COLO668 (cell line): ENCODE data around the gene SIGLEC7.

Experiments
- DNase-seq: peaks from one replicate; lab custom pipeline; 2025; ENCODE audit not compliant: unreplicated experiment; lab: John Stamatoyannopoulos, UW

SIGLEC7 gene

DNA sequence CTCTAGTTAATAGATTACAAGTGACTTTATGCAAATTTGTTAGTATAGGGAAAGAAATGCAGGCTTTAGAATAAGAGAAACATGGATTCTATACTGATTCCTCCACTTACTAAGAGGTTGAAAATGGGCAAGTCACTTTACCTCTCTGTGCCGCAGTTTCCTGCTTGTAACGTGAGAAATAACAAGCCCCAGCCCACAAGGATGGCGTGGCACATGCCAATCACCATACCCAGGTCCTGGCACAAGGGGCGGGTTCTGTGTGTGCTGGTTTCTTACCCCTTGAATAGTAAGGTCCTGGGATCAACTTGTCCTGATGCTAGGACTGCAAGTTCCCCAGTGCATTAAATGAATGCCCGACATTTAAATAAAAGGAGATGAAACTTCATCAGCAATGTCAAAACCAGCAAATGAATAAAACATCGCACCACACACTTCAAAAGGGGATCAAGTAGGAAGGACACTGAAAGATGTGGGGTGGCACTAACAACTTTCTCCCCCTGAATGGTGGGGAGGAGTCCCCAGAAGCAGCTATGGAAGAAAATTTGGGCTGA, 25.3 kb upstream of the SIGLEC7 start:
- no peak for DNase-seq

DNA sequence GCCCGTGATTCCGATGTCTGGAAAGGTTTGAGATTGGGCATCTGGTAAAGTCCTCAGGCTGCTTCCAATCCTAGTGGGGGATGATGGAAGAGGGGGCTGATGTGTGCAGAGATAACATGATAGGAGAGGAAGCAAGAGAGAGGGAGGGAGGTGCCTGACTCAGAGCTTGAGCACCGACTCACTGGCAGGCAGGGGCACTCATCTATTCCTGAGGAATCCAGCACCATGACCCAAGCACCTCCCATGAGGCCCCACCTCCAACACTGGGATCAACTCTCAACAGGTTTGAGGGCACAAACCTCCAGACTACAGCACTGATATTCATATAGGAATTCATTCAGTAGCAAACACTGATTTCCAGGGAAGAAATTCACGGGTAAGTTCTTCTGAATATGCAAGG, 23.0 kb upstream of the SIGLEC7 start:
- no peak for DNase-seq

DNA sequence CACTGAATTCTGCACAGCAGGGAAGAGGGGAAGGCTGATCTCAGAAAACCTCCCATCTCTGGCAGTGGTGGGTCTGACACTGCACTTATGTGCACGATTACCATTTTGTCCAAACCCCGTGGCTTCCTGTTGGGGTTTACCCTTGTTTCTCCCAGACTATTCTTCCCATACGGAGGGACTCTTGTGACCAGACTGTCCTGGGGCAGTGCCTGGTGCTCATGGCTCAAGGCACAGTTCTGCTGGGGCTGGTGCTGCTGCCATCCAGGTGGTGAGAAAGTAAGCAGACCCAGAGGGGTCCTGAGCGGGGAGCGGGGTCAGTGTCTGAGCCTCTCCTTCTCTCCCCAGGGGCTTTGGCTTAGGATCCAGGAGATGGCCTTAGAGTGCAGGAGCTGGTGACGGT, 22.5 kb upstream of the SIGLEC7 start:
- no peak for DNase-seq

DNA sequence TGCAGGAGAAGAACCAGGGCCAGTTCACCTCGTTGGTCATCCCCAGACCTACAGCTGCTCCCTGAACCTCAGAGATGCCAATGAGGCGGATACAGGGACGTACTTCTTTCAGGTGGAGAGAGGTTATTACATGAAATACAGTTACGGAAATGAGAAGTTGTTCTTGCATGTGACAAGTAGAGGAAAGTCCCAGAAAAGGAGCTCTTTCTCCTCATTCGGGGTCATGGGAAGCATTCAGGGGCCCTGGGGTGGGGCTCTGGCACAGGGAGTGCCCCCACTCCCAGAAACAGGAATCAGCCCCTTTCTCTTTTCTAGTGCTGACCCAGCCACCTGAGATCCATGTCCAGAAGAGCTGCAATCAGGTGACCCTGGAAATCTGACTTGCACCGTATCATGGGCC, 21.9 kb upstream of the SIGLEC7 start:
- no peak for DNase-seq

DNA sequence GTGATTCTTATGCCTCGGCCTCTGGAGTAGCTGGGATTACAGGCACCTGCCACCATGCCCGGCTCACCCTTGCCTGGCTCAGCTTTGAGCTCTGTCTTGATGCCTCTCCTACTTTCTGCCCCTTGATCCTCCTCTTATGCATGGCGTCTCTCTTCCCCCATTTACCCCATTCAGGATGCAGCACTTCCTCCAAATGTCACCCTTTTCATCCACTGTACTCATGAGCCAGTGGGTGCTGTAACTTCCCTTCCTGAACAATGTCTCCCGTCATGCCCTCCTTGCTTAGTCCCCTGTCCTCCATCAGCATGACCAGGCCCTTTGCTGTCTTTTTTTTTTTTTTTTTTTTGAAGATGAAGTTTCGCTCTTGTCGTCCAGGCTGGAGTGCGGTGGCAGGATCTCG, 20.8 kb upstream of the SIGLEC7 start:
- no peak for DNase-seq

DNA sequence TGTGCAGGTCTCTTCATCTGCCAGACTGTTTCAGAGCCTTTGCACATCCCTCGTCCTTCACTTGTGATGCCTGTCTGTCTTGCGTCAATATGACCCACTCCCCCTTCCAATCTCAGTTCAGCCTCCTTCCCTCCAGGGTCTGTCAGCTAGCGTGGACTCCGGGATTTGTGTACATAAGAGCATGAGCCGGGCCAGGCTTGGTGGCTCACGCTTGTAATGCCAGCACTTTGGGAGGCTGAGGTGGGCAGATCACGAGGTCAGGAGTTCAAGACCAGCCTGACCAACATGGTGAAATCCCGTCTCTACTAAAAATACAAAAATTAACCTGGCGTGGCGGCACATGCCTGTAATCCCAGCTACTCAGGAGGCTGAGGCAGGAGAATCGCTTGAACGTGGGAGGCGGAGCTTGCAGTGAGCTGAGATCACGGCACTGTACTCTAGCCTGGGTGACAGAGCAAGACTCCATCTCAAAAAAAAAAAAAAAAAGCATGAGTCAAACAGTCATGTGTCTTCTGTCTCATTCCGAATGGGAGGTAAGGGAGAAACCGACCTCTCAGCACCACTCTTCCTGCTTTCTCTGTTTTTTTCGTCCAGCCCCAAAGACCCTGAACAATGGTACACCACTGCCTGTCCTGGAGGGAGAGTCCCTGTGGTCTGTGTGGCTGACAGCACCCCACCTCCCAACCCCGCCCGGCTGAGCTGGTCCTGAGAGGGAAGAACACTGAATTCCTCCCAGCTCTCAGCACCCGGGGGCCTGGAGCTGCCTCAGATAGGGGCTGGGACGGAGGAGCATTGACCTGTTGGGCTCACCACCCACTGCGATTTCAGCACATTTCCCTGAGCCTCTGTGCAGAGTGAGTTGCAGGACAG, 19.8 kb upstream of the SIGLEC7 start:
- DNase-seq = no peak

DNA sequence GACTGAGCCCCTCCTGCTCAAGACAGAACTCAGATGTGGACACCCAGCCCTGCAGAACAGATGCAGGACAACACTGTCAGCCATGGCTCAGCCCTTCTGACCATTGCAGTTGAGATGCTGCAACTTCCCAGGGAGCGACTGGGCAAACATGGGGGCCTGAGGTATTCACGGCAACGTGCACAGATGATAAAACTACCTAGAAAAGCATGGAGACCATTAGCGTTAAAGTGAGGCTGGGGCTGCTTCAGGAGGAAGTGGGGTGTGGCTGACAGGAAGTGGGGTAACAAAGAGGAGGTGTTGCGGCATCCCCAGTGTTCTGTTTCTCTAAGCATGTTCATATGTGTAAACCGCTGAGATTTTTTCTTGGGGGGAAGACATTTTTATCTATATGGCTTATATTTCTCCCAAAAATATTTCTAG, 18.7 kb upstream of the SIGLEC7 start:
- no peak for DNase-seq

DNA sequence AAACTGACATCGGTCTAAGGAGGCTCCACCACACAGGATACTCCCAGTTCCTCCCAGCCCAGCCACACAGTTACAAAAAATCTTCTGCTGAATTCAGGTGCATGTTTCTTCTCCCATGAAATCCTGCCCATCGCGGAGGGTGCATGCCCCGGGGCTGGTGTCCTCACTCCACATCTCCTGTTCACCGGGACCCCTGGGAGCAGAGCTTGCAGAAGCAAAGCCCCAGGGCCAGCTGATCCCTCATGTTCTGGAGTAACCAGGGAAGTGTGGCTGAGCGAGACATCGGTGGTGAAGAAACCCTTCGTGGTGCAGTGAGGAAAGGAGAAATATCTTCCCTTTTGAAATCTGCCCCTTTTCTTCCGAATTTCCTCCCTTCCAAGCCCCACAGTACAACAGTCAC, 18.3 kb upstream of the SIGLEC7 start:
- no peak for DNase-seq

DNA sequence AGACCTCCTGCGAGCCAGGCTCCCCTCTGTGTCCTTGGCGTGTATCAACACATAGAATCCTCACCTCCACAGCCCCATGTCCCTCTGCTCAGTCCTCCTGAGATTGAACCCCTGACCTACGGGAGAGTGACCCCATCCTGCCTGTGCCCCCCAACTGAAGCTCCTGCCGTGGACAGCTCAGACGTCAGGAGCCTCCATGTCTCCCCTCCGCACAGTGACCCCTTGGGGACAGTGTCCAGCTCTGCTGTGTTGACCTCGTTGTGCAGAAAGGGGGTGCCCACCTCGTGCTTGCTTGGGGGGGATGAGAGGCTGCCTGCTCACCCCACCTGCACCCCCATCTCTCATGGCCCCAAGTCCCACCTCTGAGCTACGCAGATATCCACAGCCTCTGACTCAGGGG, 17.9 kb upstream of the SIGLEC7 start:
- DNase-seq = no peak

DNA sequence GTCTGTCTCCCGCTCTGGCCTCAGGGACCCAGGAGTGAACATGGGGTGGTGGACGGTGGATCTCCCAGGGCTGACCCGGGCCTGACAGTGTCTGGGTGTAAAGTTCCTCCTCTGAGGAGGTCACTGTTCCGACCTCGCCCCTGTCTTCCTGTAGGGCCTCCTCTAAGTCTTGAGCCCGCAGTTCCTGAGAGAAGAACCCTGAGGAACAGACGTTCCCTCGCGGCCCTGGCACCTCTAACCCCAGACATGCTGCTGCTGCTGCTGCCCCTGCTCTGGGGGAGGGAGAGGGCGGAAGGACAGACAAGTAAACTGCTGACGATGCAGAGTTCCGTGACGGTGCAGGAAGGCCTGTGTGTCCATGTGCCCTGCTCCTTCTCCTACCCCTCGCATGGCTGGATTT, 17.4 kb upstream of the SIGLEC7 start, which contains the start of gene SIGLEC9:
Gene SIGLEC9, plus strand, starts transcription at position 178 of the 400 bp plus-strand sequence. Its CDS starts 69 bp downstream, at position 247.
- DNase-seq = no peak

DNA sequence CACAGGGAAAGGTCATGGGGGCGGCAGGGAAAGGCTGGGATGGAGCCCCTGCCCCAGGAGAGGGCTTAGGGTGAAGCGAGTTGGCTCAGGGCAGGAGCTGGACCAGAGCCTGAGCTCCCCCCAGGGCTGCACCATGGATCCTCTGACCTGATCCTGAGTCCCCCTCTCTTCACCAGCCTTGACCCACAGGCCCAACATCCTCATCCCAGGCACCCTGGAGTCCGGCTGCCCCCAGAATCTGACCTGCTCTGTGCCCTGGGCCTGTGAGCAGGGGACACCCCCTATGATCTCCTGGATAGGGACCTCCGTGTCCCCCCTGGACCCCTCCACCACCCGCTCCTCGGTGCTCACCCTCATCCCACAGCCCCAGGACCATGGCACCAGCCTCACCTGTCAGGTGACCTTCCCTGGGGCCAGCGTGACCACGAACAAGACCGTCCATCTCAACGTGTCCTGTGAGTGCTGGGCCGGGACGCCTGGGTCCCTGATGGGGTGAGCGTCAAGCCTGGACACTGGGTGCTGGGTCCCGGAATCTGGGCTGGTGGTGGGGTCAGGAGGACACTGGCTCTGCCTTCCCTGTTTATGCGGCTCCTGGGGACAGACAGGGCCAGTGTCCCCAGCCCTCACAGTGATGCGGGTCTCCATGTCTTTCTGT, 16.6 kb upstream of the SIGLEC7 start:
- no peak for DNase-seq

DNA sequence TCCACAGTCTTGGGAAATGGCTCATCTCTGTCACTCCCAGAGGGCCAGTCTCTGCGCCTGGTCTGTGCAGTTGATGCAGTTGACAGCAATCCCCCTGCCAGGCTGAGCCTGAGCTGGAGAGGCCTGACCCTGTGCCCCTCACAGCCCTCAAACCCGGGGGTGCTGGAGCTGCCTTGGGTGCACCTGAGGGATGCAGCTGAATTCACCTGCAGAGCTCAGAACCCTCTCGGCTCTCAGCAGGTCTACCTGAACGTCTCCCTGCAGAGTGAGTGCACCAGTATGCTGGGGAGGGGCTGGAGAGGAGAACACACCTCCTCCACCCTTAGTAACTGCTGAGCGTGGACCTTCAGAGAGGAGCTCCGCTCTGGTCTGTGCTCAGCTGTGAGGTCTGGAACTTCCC, 15.1 kb upstream of the SIGLEC7 start:
- DNase-seq = no peak

DNA sequence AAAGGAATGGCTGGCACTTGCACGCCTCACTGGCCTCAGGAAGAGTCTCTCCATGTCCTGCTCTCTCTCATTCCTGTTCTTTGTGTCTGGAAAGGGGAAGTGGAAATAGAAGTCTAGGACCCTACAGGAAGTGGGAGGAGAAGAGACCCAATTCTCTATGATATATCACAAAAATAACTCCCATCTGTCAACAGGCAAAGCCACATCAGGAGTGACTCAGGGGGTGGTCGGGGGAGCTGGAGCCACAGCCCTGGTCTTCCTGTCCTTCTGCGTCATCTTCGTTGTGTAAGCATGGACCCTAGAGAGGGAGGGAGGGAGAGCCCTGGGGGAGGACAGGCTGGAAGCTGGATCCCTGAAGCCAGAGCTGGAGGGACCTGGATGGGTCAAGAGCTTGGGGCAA, 14.3 kb upstream of the SIGLEC7 start:
- DNase-seq = no peak

DNA sequence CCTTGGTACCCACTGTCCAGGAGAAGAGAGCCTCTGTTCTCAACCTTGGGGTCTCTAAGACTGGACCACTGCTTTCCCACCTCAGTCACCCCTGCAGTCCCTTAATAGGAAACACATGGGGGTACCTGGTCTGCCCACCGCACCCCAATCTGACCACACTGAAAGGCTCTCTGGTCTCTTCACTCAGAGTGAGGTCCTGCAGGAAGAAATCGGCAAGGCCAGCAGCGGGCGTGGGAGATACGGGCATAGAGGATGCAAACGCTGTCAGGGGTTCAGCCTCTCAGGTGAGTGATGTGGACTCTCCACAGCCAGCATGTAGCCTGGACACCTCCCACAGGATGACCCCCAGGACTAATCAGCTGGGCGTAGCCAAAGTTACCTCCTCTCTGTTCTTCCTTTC, 13.9 kb upstream of the SIGLEC7 start:
- peak; percentile 14 for DNase-seq

DNA sequence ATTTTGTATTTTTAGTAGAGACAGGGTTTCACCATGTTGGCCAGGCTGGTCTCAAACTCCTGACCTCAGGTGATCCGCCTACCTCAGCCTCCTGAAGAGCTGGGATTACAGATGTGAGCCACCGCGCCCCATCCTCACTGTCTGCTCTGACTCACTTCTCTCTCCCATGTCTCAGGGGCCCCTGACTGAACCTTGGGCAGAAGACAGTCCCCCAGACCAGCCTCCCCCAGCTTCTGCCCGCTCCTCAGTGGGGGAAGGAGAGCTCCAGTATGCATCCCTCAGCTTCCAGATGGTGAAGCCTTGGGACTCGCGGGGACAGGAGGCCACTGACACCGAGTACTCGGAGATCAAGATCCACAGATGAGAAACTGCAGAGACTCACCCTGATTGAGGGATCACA, 12.4 kb upstream of the SIGLEC7 start:
- DNase-seq = no peak

DNA sequence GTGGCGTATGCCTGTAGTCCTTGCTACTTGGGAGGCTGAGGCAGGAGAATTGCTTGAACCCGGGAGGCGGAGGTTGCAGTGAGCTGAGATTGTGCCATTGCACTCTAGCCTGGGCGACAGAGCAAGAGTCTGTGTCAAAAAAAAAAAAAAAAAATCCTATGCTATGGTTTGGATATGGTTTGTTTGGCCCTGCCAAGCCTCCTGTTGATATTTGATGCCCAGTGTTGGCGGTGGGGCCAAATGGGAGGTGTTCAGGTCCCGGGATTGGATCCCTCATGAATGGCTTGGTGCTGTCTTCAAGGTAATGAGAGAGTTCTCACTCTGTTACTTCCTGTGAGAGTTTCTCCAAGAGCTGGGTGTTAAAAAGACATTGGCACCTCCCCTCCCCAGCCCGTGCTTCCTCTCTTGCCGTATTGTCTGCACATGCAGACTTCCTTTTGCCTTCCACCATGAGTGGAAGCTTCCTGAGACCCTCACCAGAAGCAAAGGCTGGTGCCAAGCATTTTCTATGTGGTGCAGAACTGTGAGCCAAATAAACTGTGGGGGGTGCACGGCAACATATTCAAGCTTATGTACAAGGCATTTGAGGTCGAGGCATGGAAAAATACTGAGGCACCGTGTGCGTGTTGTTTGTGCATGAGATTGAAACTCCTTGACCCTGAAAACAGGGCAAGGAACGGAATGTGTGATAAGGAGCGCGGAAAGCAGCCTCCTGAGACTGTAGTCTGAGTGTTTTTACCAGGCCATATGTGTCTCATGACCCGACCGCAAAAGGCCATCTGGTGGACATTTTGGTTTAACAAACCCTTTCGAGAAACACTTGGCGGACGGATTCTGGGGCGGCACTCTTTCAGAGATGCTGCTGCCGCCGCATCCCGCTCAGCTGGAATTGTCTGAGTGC, 10.1 kb upstream of the SIGLEC7 start:
- peak; percentile 7 for DNase-seq

DNA sequence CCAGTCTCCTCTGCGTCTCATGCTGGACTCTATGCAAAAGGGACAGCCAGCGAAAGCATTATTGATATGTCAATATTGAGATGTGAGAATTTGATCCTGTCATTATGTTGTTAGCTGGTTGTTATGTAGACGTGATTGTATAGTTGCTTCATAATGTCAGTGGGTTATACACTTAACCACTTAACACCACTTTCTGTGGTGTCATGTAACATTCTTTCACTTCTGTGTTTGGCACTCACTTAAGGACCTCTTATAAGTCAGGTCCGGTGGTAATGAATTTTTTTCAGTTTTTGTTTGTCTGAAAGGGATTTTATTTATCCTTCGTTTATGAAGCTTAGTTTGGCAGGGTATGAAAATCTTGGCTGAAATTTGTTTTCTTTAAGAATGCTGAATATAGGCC, 7.1 kb upstream of the SIGLEC7 start:
- no peak for DNase-seq

DNA sequence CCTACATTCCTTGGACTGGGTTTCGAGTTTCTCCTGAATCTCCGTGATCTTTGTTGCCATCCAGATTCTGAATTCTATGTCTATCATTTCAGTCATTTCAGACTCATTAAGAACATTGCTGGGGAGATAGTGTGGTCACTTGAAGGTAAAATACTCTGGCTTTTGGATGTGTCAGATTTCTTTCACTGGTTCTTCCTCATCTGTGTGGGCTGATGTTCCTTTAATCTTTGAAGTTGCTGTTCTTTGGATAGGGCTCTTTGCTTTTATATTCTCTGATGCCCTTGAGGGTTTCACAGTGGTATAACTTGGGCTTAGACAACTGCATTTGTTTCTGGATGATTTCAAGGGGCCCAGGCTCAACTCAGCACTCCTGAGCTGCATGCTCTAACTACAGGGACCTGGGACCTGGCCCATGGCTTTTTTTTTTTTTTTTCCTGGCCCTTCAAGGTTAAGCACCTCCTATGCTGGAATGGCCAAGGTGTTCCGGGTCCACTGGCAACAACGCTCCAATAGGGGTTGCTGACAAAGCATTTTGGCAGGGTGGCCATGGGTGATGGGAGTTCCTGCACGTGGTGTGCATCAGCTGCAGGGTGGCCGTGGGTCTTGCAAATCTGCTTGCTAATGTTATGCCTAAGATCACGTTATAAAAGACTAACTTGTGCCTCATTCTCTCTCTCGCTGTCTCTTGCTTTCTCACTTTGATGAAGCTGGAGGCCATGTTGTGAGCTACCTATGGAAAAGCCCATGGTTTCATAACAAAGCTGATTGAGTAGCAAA, 5.9 kb upstream of the SIGLEC7 start:
- DNase-seq = no peak

DNA sequence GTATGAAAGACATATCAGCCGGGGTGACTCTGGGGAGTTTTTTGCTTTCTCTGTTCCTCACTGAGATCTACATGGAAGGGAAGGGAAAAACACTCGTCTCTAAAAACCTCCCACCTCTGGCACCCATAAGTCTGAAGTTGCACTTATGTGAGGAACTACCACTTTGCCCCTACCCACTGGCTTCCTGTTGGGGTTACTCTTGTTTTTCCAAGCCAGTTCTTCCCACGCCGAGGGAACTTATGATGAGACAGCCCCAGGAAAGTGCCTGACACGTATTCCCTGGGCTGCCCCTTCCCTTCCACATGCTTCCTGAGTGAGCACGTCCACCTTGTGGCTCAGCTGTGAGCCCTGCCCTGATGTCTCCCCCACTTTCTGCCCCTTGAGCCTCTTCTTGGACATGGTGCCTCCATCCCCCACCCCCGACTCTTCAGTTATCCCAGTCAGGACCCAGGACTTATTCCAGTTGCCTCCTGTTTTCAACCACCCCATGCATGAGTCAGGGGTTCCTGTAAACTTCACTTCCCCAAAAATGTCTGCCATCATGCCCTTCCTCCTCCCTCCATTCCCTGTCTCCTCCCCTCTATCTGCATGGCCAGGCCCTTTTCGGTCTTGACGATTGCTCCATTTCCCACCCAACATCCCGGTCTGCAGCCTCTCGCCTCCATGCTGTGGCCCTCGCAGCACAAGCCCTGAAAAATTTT, 5.1 kb upstream of the SIGLEC7 start:
- DNase-seq = no peak
